Ishikawa (cell line): ENCODE measurements around the gene BFSP1.

ENCODE experiments used
- EP300 ChIP-seq: IDR thresholded peaks from 2 replicates; pipeline ENCODE4 v1.6.1; 2012; ENCODE audit warnings: borderline replicate concordance
- NFIC ChIP-seq: IDR thresholded peaks from 2 replicates; pipeline ENCODE4 v1.6.1; 2012
- RAD21 ChIP-seq: IDR thresholded peaks from 2 replicates; pipeline ENCODE4 v1.6.1; 2012; ENCODE audit warnings: low read depth
- TAF1 ChIP-seq: IDR thresholded peaks from 2 replicates; pipeline ENCODE4 v1.6.1; 2012; ENCODE audit warnings: low read depth, mild to moderate bottlenecking
- TF ChIP-seq, protein P1 (sequence below): IDR thresholded peaks from 2 replicates; pipeline ENCODE4 v1.6.1; 2012
- TF ChIP-seq, protein P2 (sequence below): IDR thresholded peaks from 2 replicates; pipeline ENCODE4 v1.6.1; 2012

DNA sequence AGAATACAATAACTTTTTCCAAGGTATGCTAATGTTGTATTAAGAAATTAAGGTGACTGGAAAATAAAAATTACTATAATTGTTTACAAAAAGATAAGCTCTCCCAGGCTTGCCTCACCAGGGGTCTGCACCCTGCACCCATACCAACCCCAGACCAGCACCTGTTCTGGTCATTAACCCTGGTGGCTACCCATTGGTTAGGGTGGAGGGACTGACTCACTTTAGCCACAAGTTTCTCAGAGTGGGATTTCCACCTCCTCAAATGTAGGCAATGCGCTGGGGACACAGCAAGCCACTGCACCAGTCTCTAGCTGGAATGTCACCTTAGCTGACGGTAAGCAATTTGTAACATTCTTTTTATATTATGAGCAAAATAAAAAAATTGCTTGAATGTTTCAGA, 83.1 kb downstream of the BFSP1 start:
- TF ChIP-seq TAF1 (no peak), NFIC (no peak), EP300 (no peak), RAD21 (no peak)
- TF ChIP-seq, protein P1, sequence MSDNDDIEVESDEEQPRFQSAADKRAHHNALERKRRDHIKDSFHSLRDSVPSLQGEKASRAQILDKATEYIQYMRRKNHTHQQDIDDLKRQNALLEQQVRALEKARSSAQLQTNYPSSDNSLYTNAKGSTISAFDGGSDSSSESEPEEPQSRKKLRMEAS: no peak
- TF ChIP-seq, protein P2, sequence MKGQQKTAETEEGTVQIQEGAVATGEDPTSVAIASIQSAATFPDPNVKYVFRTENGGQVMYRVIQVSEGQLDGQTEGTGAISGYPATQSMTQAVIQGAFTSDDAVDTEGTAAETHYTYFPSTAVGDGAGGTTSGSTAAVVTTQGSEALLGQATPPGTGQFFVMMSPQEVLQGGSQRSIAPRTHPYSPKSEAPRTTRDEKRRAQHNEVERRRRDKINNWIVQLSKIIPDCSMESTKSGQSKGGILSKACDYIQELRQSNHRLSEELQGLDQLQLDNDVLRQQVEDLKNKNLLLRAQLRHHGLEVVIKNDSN: no peak
